ENCODE results near the gene KLHL22. TPM values are rescaled to one million over a fixed set of nuclear protein-coding genes. Genes with fewer than 3 reads are reported as not detected.

KLHL22 gene
- total RNA-seq, 4 donors from 2014 or later = 12.4 to 49.8 (median 42.4) TPM

DNA sequence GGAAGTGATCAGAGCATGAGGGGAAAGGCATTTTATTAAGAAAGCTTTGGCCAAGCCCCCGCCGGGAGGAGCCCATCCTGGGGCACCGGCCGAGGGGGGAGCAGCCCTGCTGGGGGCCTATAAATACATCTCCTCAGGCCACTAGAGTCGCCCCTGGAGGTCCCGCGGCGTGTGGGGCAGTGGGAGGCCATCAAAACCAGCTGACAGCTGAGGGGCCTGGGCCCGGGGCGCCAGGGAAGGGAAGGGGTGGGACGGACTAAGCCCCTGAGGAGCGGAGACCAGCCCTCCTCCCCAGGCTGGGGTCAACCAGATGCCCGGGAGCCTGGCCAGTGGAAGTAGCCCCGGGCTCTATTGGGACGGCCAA lies 71.0 kb downstream of the KLHL22 start:
- TF ChIP-seq, protein P1, sequence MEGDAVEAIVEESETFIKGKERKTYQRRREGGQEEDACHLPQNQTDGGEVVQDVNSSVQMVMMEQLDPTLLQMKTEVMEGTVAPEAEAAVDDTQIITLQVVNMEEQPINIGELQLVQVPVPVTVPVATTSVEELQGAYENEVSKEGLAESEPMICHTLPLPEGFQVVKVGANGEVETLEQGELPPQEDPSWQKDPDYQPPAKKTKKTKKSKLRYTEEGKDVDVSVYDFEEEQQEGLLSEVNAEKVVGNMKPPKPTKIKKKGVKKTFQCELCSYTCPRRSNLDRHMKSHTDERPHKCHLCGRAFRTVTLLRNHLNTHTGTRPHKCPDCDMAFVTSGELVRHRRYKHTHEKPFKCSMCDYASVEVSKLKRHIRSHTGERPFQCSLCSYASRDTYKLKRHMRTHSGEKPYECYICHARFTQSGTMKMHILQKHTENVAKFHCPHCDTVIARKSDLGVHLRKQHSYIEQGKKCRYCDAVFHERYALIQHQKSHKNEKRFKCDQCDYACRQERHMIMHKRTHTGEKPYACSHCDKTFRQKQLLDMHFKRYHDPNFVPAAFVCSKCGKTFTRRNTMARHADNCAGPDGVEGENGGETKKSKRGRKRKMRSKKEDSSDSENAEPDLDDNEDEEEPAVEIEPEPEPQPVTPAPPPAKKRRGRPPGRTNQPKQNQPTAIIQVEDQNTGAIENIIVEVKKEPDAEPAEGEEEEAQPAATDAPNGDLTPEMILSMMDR (IDR thresholded peaks at IDR 0.05; ENCODE audit: low read depth) = no peak

DNA sequence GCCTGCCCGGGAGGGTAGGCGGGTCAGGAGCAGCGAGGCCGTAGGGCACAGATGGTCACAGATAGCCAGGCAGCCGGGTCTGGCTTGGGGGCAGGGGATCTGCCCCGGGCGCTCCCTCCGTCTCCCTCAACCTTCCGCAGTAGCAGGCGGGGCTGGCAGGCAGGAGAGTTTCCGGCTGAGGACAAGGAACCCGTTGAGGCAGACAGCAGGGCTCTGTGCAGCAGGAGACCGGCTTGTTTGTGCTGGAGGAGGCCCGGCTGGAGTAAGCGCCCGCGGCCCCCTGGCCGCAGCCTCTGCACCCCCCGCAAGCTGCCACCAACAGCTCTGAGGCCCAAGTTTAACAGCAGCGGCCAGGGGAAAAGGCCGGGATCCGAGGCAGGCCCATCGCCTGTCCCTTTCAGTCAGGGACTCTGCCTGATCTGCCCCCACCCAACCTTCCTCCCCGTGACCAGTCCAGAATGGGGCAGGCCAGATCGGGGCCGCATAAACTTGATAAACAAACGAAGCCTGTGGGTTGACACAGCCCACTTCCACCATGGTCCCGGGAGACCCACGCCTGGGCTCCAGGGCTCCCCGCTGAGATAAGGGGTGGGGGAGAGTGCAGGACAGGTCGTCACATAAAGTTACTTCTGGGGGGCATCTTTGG lies 71.6 kb downstream of the KLHL22 start:
- TF ChIP-seq, protein P1 (IDR thresholded peaks at IDR 0.05; ENCODE audit: low read depth) = no peak

DNA sequence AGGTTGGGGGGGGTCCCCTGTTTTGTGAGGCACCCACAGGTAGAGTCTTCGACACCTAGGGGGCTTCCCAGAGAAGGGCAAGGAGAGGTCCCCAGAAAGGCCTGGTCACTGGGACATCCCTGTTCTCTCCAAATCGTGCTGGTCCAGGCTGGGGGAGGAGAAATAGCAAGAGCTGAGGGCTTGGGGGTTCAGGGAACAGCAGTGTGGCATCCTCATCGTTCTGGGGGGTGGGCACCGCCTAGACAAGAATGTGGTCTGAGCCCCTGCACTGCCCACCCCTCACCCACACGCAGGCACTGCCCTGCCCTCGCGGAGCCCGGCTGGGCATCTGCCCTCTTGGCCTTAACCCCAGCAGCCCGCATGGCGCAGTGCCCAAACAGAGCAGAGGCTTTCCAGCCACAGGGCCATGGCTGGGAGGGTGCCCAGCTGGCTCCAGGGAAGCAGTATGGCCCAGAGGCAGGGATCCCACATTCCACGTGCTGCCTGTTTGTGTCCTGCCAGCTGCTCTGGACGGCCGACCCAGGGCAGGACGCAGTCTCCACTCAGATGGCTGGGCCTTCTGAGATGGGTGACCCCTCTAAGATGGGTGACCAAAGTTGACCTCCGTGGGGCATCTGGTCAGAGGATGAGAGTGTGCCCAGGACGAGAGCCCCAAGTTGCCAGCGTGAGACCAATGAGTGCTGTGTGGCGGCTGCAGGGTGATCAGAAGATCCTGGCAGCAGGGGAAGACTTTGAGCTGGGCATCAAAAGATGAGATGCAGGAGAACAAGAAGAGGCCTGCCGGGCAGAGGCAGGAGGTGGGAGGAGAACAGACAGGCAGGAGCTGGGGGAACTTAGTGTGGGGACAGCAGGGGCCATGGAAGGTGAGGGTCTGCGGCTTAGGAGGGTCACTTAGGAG lies 72.3 kb downstream of the KLHL22 start:
- TF ChIP-seq, protein P1 (IDR thresholded peaks at IDR 0.05; ENCODE audit: low read depth) = no peak

DNA sequence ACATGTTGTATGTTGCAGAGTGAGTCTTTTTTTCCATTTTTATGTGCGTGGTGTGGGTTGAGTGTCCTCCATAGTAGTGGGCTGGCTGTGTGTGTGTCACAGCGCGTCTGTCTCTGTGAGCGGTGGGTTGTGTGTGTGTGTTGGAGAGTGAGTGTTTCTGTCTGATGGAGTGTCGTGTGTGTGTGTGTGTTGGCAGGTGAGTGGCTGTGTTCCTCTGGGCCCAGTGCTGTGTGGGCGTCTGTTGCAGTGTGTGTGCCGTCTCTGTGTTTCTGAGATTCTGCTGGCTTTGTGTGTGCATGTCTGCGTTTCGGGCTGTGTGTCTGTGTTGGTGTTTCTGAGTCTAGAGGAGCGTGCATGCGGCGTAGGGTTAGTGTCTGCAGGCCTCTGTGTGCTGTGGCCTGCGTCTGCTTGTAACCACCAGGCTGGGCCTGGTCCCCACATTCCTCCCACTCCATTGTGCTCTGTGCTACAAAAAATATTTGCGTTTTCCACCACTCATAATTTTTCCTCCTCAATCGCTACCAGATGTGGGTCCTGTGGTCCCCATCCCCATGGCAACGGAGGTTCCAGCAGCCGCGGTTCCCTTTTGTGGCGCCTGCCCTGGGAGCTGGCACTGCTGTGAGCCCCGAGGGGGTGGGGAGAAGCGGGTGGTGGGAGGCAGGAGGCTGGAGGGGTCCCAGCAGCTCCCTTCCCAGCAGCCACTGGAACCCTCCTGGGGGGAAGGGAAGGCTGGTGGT lies 73.2 kb downstream of the KLHL22 start:
- TF ChIP-seq, protein P1 (IDR thresholded peaks at IDR 0.05; ENCODE audit: low read depth) = no peak

DNA sequence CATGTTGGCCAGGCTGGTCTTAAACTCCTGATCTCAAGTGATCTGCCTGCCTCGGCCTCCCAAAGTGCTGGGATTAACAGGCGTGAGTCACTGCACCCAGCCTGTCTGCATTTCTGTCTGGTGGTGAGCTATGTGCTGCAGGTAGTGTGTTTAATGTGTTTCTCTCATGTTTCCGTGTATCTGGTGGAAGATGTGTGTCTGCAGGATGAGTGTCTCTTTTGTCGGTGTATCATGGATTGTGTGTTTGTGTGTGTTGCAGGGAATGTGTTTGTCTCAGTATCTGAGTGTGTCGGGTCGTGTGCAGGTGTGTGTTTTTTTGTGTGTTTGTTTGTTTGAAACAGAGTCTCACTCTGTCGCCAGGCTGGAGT lies 74.1 kb downstream of the KLHL22 start:
- TF ChIP-seq, protein P1 (IDR thresholded peaks at IDR 0.05; ENCODE audit: low read depth) = no peak

DNA sequence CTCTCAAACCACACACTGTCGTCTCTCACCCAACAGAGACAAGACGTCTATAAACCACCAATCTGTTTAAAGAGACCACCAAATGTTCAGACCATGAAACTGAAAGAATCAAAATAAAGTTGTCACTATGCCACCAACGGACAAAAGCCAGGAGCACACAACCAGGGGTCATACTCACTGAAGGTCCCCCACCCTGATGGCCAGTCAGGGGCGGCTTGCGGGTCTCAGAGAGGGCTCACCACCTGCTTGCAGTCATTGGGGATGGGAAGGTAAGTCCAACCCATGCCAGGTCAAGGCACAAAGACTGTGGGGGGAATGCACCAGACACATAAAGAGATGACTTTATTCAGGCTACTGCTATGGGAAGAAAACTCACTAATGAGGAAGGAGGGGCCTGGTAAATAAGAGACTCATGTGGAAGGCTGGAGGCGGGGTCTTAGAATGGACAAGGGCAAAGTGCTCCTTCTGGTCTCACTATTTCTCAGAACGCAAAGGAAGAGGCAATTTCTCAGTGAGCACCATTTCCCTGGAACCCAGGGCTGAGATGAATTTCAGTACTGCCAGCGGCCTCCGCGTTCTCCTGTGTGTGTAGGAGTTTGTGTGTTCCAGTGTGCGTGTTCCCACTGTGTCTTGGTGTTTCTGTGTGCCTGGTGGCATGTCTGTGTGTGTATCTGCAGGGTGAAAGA lies 75.3 kb downstream of the KLHL22 start:
- TF ChIP-seq, protein P1 (IDR thresholded peaks at IDR 0.05; ENCODE audit: low read depth) = no peak

All from subcutaneous adipose tissue (tissue), 4 donors.